Measurements from ENCODE around the gene PPIE. TPM values are rescaled to one million over a fixed set of nuclear protein-coding genes. Genes with fewer than 3 reads are reported as not detected.
"Not testable (repeated sequence)": the region's sequence is repeated elsewhere in the genome, so short reads cannot be mapped to it uniquely, and the experiment has no call there.

The PPIE gene
- total RNA-seq, 2 donors from 2014 or later = 22.6 to 23.4 TPM

DNA sequence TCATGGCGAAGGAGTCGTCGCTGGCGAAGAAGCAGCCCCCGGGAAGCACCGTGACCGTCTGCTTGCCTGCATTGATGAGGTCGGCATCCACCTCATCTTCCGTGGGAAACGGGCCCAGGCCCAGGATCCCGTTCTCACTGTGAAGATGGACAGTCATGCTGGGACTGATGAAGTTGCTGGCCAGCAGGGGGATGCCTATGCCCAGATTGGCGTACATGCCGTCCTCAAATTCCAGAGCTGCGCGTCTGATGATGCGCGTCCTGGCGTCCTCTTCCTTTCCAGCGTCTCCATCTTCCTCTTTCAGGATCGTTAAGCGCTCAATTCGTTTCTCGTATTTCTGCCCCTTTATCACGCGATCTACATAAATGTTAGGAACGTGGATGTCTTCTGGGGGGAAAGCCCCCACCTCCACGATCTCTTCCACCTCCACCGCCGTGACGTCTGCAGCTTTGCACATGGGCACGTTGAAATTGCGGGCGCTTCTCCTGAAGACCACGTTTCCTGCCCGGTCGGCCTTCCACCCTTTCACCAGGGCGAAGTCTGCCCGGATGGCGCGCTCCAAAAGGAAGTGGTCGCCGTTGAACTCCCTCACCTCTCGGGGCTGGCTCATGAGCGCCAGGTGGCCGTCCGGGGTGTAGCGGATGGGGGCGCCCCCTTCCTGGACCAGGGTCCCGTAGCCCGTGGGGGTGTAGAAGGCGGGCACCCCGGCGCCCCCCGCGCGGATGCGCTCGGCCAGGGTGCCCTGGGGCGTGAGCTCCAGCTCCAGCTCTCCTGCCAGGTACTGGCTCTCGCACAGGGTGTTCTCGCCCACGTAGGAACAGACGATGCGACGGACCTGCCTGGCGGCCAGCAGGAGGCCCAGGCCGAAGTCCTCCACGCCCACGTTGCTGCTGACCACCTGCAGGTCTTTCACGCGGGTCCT, 31.7 kb downstream of the PPIE start:
- not testable (repeated sequence) for H3K4me1 ChIP-seq; H3K4me3 ChIP-seq; H3K27ac ChIP-seq; H3K9me3 ChIP-seq; H3K27me3 ChIP-seq; DNase-seq (ENCODE audit: low spot score); H3K36me3 ChIP-seq

DNA sequence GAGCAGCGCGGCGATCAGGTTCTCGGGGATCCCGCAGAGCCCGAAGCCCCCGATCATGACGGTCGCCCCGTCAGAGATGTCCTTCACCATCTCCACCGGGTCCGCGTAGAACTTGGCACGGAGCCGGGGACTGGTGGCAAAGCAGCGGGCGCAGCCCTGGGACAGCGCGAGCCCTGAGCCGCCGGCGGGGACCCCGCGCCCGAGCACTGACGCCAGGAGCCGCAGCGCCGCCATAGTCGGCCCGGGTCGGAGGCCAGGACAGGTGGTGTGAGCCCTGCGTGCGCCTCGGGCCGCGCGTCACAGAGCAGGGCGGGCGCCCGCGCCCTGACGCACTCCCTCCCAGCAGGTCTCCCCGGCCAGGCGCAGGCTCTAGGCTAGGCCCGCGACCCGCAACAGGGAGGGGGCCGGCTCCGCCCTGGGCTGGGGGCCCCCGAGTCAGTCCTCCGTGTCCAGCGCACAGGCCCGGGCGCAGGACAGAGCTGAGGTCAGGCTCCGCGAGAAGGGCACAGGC, 32.4 kb downstream of the PPIE start, which contains the start of gene OXCT2:
Gene OXCT2, minus strand, starts transcription at position 327 of the 511 bp plus-strand sequence. Its CDS starts 93 bp downstream, at position 234.
- H3K4me3 ChIP-seq = peak within 1 kb of the TSS; percentile 19 to 24
- not testable (repeated sequence) for H3K36me3 ChIP-seq; H3K9me3 ChIP-seq; H3K4me1 ChIP-seq; DNase-seq (ENCODE audit: low spot score); H3K27me3 ChIP-seq; H3K27ac ChIP-seq

DNA sequence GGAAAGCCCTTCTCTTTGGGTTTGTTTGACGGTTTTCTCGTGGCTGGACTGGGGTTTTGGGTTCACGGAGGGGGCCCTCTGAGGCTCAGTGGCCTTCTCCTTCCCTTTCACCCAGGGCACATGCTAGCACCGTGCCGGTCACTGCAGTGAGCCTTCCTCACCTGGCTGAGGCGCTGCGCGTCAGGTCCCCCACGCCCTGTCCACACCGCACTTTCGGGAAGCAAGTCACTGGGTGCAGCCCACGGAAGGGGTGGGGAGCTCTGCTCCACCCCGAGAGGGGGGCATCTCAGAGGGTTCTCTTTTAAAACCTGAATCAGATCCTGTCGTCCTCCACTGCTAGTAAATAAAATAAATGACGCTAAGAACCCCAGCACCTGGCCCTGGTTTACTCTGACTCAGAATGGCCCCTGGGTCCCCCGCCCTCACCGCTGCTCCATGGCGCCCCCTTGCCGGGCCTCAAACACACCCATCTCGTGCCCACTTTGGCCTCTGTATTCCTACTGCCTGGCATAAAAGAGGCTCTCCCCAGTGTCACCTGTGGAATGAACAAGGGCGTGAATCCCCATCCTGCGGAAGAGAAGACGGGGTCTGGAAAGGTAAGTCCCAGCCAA, 34.8 kb downstream of the PPIE start:
- not testable (repeated sequence) for H3K4me3 ChIP-seq; DNase-seq (ENCODE audit: low spot score); H3K4me1 ChIP-seq; H3K9me3 ChIP-seq; H3K27ac ChIP-seq; H3K27me3 ChIP-seq; H3K36me3 ChIP-seq

DNA sequence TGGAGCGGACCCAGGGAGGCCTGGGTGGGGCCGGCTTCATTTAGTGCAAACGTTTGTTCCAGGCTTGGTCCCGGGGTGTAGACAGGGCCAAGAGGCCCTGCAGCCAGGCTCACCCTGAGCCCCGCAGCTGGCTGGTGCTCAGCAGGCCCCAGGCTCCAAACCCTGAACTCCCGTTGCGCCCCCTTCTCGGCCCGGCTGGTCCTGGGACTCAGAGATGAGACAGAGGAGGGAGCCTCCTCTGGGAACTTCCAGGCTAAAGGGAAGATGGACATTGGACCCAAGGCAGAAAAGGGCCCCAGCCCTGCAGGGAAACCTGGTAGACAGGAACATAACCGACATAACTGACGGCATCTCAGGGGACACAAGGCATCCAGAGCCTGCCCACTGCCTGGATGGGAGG, 36.5 kb downstream of the PPIE start:
- H3K9me3 ChIP-seq; H3K4me3 ChIP-seq; DNase-seq (ENCODE audit: low spot score); H3K27ac ChIP-seq; H3K27me3 ChIP-seq; H3K4me1 ChIP-seq; H3K36me3 ChIP-seq: not testable (repeated sequence)

DNA sequence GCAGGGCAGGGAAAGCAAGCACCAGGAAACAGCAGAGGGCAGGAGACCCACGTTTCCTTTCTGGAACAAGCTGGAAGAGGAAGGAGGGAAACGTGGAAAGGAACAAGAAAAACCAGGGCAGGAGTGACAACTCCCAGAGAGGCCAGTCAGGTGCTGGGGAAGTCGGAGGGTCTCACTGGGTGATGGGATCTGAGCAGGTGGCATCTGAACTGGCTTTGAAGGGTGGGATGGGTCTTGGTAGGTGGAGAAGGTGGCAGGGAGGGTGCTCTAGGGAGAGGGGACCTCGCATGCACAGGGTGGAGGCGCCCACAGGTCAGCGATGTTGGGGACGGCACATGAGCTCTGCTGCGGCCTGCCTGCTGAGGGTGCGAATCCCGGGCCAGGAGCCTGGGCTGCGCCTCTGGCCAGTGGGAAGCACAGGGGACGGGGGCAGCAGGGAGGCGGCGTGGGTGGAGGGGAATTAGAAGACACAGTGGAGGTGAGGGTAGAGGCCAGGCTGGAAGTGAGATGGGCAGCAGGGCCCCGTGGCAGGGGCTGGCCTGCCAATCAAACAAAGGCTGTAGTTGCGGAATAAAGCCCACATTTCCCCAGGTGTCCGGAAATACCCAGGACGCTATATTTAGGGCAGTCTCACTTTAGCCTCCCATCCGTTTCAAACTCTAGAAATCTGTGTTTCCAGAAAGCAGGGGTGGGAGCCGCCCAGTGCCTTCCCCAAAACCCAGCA, 37.2 kb downstream of the PPIE start:
- H3K4me1 ChIP-seq; H3K4me3 ChIP-seq; H3K27ac ChIP-seq; H3K9me3 ChIP-seq; DNase-seq (ENCODE audit: low spot score); H3K36me3 ChIP-seq; H3K27me3 ChIP-seq: not testable (repeated sequence)

DNA sequence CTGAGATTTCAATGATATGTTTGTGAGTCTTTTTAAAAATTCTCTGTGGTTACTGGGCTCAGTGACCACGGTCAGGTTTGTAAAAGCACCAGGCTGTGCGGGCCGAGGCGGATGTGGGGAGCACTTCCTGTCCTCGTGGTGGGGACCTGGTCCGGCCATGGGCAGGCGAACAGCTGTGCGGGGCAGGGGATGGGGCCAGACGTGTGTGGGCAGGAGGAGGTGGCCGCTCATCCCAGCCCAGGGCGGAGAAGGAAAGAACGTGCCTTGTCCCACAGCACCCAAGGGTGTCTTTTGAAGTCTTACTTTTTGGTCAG, 37.7 kb downstream of the PPIE start:
- H3K27me3 ChIP-seq = no peaks in the 10 kb centered on the region
- H3K36me3 ChIP-seq = no peaks in the 10 kb centered on the region
- TF ChIP-seq, protein P1, sequence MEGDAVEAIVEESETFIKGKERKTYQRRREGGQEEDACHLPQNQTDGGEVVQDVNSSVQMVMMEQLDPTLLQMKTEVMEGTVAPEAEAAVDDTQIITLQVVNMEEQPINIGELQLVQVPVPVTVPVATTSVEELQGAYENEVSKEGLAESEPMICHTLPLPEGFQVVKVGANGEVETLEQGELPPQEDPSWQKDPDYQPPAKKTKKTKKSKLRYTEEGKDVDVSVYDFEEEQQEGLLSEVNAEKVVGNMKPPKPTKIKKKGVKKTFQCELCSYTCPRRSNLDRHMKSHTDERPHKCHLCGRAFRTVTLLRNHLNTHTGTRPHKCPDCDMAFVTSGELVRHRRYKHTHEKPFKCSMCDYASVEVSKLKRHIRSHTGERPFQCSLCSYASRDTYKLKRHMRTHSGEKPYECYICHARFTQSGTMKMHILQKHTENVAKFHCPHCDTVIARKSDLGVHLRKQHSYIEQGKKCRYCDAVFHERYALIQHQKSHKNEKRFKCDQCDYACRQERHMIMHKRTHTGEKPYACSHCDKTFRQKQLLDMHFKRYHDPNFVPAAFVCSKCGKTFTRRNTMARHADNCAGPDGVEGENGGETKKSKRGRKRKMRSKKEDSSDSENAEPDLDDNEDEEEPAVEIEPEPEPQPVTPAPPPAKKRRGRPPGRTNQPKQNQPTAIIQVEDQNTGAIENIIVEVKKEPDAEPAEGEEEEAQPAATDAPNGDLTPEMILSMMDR (IDR thresholded peaks at IDR 0.05) = no peak
- no peaks in the 10 kb centered on the region for H3K9me3 ChIP-seq
- H3K27ac ChIP-seq = no peak overlapping the region
- H3K4me3 ChIP-seq = no peak overlapping the region
- no peaks in the 10 kb centered on the region for H3K4me1 ChIP-seq
- DNase-seq (ENCODE audit: low spot score) = no peak

DNA sequence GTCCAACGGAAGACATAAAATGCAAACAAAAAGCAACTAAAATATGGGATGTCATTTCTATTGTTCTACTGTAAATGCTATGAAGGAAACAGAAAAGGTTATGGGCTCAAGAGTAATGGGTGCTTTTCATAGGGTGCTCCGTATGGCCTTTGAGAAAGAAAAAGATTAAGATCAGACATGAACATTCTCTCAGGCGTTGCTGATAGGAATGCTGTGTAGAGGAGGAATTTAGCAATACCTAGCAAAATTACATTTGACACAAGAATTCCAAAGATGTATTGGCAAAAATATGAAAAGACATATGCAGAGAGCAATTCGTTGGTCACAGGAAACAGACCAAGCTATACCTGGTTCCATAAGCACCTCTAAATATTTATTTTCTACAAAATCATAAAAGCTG, 38.2 kb downstream of the PPIE start:
- H3K9me3 ChIP-seq = no peaks in the 10 kb centered on the region
- TF ChIP-seq, protein P1 (IDR thresholded peaks at IDR 0.05) = no peak

DNA sequence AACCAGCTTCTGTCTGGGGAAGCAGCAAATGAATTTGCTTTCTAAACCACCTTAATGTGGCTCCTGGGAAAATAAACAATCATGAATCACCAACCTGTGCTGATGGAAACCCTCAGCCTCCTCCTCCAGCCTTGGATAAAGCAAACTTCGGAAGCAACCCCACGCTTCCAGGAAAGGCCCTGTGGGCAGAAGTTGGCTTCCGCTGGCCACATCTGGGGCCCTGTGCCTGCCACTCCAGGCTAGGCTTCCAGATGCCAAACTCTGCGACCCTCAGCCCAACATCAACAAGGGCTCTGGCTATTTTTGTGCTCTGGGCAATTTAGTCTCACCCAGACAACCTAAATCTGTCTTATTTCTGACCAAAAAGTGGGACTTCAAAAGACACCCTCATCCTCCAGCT, 38.6 kb downstream of the PPIE start:
- Histone ChIP-seq H3K4me3 (no peak overlapping the region), H3K9me3 (no peaks in the 10 kb centered on the region), H3K4me1 (no peaks in the 10 kb centered on the region), H3K36me3 (no peaks in the 10 kb centered on the region), H3K27ac (no peak overlapping the region), H3K27me3 (no peaks in the 10 kb centered on the region)
- DNase-seq (ENCODE audit: low spot score) = no peak
- TF ChIP-seq, protein P1 (IDR thresholded peaks at IDR 0.05) = no peak

More for the DNA sequence above, 38.2 kb downstream of the PPIE start:
- Histone ChIP-seq H3K27me3 (no peaks in the 10 kb centered on the region), H3K27ac (no peak overlapping the region), H3K36me3 (no peaks in the 10 kb centered on the region), H3K4me3 (no peak overlapping the region), H3K4me1 (no peaks in the 10 kb centered on the region)
- no peak for DNase-seq (ENCODE audit: low spot score)

DNA sequence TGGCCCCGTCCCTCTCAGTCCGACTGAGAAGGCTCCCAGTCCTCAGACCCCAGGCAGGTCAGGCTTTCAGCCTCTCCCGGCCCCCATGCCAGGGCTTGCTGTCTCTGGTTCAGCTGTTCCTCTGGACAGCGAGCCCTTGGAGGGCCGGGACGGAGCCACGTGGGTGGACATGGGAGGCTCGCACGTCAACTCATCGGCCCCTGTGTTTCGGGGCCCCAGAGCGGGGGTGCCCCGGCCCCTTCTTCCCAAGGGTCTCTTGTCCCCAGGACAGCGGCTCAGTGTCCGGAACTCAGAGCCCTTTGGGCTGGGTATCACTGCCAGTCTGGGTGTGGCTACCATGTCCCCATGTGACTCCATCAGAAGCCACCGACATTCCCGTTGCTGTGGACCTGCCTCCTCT, 39.2 kb downstream of the PPIE start:
- H3K4me3 ChIP-seq; H3K36me3 ChIP-seq; DNase-seq (ENCODE audit: low spot score); H3K27me3 ChIP-seq; H3K9me3 ChIP-seq; H3K4me1 ChIP-seq; H3K27ac ChIP-seq: not testable (repeated sequence)

DNA sequence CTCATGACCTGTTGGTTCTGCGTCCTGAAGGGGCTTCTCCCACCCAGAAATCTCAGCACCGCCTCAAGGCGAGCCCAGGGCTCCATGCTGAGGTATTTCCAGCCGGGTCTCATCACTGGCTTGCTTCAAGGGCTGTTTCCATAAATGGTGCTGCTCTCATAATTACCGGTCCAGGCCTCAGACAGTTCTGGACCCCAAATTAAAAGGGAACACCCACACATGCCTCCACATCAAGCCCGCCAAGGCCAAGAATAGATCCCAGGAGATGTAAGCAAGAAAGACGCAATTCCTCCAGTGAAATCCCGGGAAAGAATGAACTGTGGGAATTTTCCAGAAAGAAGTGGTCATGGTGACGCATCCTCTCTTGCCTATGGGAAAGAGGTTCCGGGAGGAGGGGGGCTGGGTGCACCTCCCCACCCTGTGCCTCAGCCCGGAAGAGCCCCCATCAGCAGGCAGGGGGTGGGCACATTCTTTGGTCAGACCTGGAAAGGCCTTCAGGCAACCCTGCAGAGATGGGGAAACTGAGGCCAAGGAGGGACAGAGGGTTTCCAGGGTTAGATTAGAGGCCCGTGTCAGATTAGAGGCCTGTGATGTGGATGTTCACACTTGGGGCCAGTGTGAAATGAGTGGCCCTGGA, 39.9 kb downstream of the PPIE start:
- not testable (repeated sequence) for H3K27me3 ChIP-seq; DNase-seq (ENCODE audit: low spot score); H3K4me1 ChIP-seq; H3K9me3 ChIP-seq; H3K27ac ChIP-seq; H3K4me3 ChIP-seq; H3K36me3 ChIP-seq
